IgD-negative memory B cell (primary cell): ENCODE data around the gene PLK5. TPM values are rescaled to one million over a fixed set of nuclear protein-coding genes. Genes with fewer than 3 reads are reported as not detected.
A peak's percentile ranks its signal among the peaks of the same experiment; 100 is the strongest.
"Not testable (repeated sequence)": the region's sequence is repeated elsewhere in the genome, so short reads cannot be mapped to it uniquely, and the experiment has no call there.

Experiments used
- H3K27ac Mint-ChIP-seq, 3 donors: one replicate each; pipeline ENCODE4 v1.8.0; 2020 to 2022; ENCODE audit warnings: mild to moderate bottlenecking in 3 of 3, mixed read lengths in 3 of 3, moderate library complexity in 1 of 3
- H3K27me3 Mint-ChIP-seq: one replicate; pipeline ENCODE4 v1.8.0; 2021; ENCODE audit warnings: mixed read lengths
- H3K36me3 Mint-ChIP-seq: one replicate; pipeline ENCODE4 v1.8.0; 2020; ENCODE audit warnings: mild to moderate bottlenecking, mixed read lengths
- H3K4me1 Mint-ChIP-seq, 3 donors: one replicate each; pipeline ENCODE4 v1.8.0; 2020 to 2022; ENCODE audit warnings: mixed read lengths in 3 of 3, mild to moderate bottlenecking in 1 of 3
- H3K4me3 Mint-ChIP-seq, 4 donors: one replicate each; pipeline ENCODE4 v1.8.0; 2020 to 2022; ENCODE audit warnings: mild to moderate bottlenecking in 4 of 4, mixed read lengths in 4 of 4, moderate library complexity in 3 of 4
- H3K9me3 Mint-ChIP-seq, 3 donors: one replicate each; pipeline ENCODE4 v1.8.0; 2020 to 2021; ENCODE audit warnings: mixed read lengths in 3 of 3, mild to moderate bottlenecking in 1 of 3
- polyA plus RNA-seq: library from polyadenylated mRNA; unstranded; fragments of 300-500 nt; fragmentation: Illumina TruSeq; gene quantifications from one replicate; pipeline ENCODE4 v1.2.3, GENCODE V29; 2021

Gene PLK5
- polyA plus RNA-seq, 1 donor from 2014 or later: not detected

DNA sequence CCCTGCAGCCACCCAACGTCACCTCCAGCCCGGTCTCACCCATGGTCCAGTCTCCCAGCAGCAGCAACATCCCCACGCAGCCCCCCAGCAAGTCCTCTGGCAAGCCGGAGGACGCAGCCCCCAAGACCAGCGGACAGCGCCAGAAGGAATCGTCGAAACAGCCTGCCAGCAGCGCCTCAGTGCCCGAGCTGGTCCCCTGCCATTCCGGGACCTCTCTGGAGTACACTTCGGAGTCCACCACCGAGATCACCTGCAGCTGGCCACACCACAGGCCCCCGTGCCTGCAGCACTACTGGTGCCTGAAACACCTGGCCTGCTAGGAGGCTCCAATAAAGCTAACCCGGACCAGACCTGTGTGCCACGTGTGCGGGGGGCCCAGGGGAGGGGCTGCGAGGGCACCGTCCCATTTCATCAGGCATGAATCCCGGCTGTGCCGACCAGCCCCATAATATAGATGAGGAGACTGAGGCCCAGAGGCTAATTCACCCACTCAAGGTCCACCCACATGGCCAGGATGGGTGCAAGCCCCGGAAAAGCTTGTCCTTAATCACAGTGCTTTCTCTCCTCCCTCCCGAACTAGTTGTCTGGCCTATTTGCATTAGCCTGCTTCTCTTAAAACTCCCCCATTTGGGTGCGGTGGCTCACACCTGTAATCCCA lies 26.2 kb upstream of the PLK5 start:
- Mint-ChIP-seq H3K4me1 (peaks cover 0 to 3% (median 0%) of the 10 kb centered on the region in 3 donors), H3K27ac (no peak overlapping the region), H3K27me3 (peaks cover 8% of the 10 kb centered on the region), H3K36me3 (no peaks in the 10 kb centered on the region), H3K9me3 (no peaks in the 10 kb centered on the region), H3K4me3 (no peak overlapping the region)

GRCh38 chr19:1499231-1499630 lies 24.6 kb upstream of the PLK5 start:
- not testable (repeated sequence) for H3K36me3 Mint-ChIP-seq, H3K4me3 Mint-ChIP-seq, H3K9me3 Mint-ChIP-seq, H3K27ac Mint-ChIP-seq, H3K4me1 Mint-ChIP-seq
- peaks cover 15% of the 10 kb centered on the region for H3K27me3 Mint-ChIP-seq

GRCh38 chr19:1501200-1501595 lies 22.7 kb upstream of the PLK5 start:
- H3K27ac Mint-ChIP-seq: peak overlapping the region in 1 of 3 donors; percentile 35
- H3K27me3 Mint-ChIP-seq: peaks cover 24% of the 10 kb centered on the region
- H3K4me1 Mint-ChIP-seq: peaks cover 0 to 3% (median 0%) of the 10 kb centered on the region in 3 donors
- H3K9me3 Mint-ChIP-seq: peaks cover 0 to 2% (median 0%) of the 10 kb centered on the region in 3 donors
- H3K4me3 Mint-ChIP-seq: no peak overlapping the region
- H3K36me3 Mint-ChIP-seq: no peaks in the 10 kb centered on the region

- Mint-ChIP-seq H3K9me3 (peaks cover 0 to 5% (median 0%) of the 10 kb centered on the region in 3 donors), H3K4me1 (peaks cover under 1 to 3% (median 1%) of the 10 kb centered on the region in 3 donors), H3K36me3 (peaks cover under 1% of the 10 kb centered on the region), H3K27ac (peak overlapping the region in 1 of 3 donors; percentile 13), H3K4me3 (no peak overlapping the region), H3K27me3 (peaks cover 22% of the 10 kb centered on the region)
Measured at GRCh38 chr19:1502433-1503088, 21.3 kb upstream of the PLK5 start.

DNA sequence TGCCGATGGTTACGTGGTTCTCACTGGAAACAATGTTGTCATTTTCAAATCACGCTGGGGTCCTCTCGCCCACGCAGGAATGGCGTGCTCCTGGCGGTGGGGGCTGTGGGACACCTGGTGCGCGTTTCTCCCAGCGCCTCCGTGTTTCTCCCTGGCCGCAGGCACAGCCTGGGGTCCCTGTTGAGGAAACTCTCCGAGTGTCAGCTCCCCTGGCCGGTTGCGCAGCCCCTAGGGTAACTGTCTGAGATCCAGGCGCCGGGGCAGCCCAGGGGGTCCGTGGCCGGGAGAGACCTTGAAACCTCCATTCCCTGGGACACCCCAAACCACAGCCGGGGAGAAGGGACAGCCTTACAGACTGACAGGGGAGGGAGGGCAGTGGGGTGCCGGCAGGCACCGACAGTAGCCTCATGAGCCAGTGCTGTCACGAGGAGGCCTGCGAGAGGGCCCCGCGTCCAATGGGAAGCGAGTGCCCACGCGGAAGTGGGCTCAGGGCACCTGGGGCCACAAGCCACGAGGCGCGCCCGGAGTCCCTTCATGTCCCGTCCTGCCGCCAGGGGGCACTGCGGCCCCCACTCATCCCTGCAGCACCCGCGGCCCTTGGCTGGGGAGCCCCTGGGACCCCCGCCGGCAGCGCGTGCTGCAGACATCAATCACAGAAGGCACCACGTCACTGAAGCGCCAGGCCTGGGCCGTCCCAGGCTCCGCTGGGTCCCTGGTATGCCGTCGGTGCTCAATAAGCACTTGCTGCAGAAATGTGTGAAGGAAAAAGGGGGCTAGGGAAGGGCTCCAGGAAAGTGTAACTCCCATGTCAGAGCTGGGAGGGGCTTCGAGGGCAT lies 20.6 kb upstream of the PLK5 start:
- Mint-ChIP-seq H3K36me3 (peaks cover 4% of the 10 kb centered on the region), H3K4me3 (no peak overlapping the region), H3K27me3 (peaks cover 27% of the 10 kb centered on the region), H3K4me1 (peaks cover 3 to 6% (median 5%) of the 10 kb centered on the region in 3 donors), H3K9me3 (peaks cover 0 to 9% (median 0%) of the 10 kb centered on the region in 3 donors), H3K27ac (peak overlapping the region in 1 of 3 donors; percentile 13)

GRCh38 chr19:1503925-1504773 lies 19.7 kb upstream of the PLK5 start:
- peaks cover 4% of the 10 kb centered on the region for H3K36me3 Mint-ChIP-seq
- peaks cover 3 to 8% (median 5%) of the 10 kb centered on the region in 3 donors for H3K4me1 Mint-ChIP-seq
- H3K9me3 Mint-ChIP-seq: peaks cover 0 to 10% (median 0%) of the 10 kb centered on the region in 3 donors
- H3K27ac Mint-ChIP-seq: peak overlapping the region in 1 of 3 donors; percentile 61
- peaks cover 29% of the 10 kb centered on the region for H3K27me3 Mint-ChIP-seq
- H3K4me3 Mint-ChIP-seq: no peak overlapping the region

DNA sequence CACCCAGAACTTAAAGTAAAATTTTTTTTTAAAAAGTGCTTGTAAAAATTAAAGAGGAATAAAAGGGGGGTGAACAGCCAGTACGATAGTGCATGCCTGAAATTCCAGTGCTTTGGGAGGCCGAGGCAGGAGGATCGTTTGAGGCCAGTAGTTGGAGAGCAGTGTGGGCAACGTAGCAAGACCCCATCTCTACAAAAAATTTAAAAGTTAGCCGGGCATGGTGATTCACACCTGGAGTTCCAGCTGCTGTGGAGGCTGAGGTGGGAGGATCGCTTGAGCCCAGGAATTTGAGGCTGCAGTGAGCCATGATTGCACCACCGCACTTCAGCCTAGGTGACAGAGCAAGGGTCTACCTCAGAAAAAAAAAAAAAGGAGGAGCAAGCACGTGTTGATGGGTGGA lies 18.9 kb upstream of the PLK5 start:
- Mint-ChIP-seq H3K27me3 (peaks cover 32% of the 10 kb centered on the region), H3K36me3 (peaks cover 4% of the 10 kb centered on the region), H3K4me1 (peaks cover 3 to 8% (median 5%) of the 10 kb centered on the region in 3 donors), H3K4me3 (no peak overlapping the region), H3K27ac (peak overlapping the region in 1 of 3 donors; percentile 61), H3K9me3 (peaks cover 0 to 10% (median 0%) of the 10 kb centered on the region in 3 donors)

- peaks cover 0 to 10% (median 0%) of the 10 kb centered on the region in 3 donors for H3K9me3 Mint-ChIP-seq
- peak overlapping the region in 3 of 4 donors; percentile 4 to 83 (median 44) for H3K4me3 Mint-ChIP-seq
- peak overlapping the region in 2 of 3 donors; percentile 61 to 82 for H3K27ac Mint-ChIP-seq
Measured at GRCh38 chr19:1505991-1506881, 17.6 kb upstream of the PLK5 start.

GRCh38 chr19:1507192-1507660 lies 16.7 kb upstream of the PLK5 start:
- Mint-ChIP-seq H3K4me1 (peaks cover 3 to 8% (median 6%) of the 10 kb centered on the region in 3 donors), H3K27me3 (peaks cover 35% of the 10 kb centered on the region), H3K4me3 (peak overlapping the region in 1 of 4 donors; percentile 44), H3K36me3 (peaks cover 4% of the 10 kb centered on the region), H3K27ac (peak overlapping the region in 2 of 3 donors; percentile 59 to 75), H3K9me3 (peaks cover 0 to 10% (median 0%) of the 10 kb centered on the region in 3 donors)

More at GRCh38 chr19:1505991-1506881, 17.6 kb upstream of the PLK5 start:
- Mint-ChIP-seq H3K4me1 (peaks cover 3 to 8% (median 6%) of the 10 kb centered on the region in 3 donors), H3K27me3 (peaks cover 34% of the 10 kb centered on the region), H3K36me3 (peaks cover 4% of the 10 kb centered on the region)

GRCh38 chr19:1507763-1508506 lies 15.9 kb upstream of the PLK5 start:
- Mint-ChIP-seq H3K9me3 (peaks cover 0 to 10% (median 0%) of the 10 kb centered on the region in 3 donors), H3K4me1 (peaks cover 3 to 8% (median 6%) of the 10 kb centered on the region in 3 donors), H3K36me3 (peaks cover 4% of the 10 kb centered on the region), H3K27ac (peak overlapping the region; percentile 59 to 97 (median 75)), H3K27me3 (peaks cover 38% of the 10 kb centered on the region), H3K4me3 (peak overlapping the region; percentile 44 to 91 (median 80))

- H3K4me1 Mint-ChIP-seq: peaks cover 3 to 8% (median 6%) of the 10 kb centered on the region in 3 donors
- peaks cover 0 to 10% (median 0%) of the 10 kb centered on the region in 3 donors for H3K9me3 Mint-ChIP-seq
- H3K27ac Mint-ChIP-seq: peak overlapping the region in 1 of 3 donors; percentile 57
- H3K4me3 Mint-ChIP-seq: peak overlapping the region in 1 of 4 donors; percentile 63
- H3K36me3 Mint-ChIP-seq: peaks cover 4% of the 10 kb centered on the region
- H3K27me3 Mint-ChIP-seq: peaks cover 35% of the 10 kb centered on the region
Measured at GRCh38 chr19:1508507-1508856, 15.4 kb upstream of the PLK5 start.

DNA sequence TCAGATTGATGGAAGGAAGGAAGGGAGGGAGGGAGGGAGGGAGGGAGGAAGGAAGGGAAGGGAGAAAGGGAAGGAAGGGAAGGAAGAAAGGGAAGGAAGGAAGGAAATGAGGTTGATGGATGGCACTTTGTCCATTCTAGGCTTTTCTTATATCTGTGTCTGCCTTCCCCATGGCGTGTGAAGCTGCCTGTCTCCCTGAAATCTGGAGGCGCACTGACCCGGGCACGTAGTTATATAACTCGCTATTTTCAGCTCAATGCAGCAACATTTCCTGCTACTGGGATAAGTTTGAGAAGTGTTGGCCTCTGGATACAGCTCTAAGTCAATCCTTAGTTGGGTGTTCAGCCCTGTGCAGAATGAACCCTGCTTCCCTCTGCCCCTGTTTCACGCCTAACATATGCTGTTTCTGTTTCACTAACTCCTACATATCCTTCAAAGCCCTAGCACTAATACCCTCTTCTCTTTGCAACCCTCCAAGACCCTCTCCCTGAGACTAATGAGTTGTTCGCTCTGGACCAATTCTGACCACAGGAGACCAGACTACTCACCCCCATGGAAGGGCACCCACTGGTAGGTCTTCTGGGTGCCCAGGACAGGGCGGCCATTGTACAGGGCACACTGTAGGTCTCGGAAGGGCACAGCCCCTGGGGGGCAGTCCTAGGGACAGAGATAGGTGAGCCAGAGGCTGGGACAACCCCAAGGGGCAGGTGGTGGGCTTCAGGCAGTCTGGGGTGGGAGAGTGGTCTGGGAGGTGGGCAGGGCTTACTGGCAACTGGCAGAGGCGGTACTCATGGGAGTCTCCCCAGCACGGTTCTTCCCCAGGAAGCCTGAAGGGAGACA lies 14.1 kb upstream of the PLK5 start:
- Mint-ChIP-seq H3K4me1 (peaks cover 3 to 9% (median 6%) of the 10 kb centered on the region in 3 donors), H3K9me3 (peaks cover 0 to 10% (median 0%) of the 10 kb centered on the region in 3 donors), H3K4me3 (no peak overlapping the region), H3K27ac (peak overlapping the region in 1 of 3 donors; percentile 8), H3K27me3 (peaks cover 36% of the 10 kb centered on the region), H3K36me3 (peaks cover 4% of the 10 kb centered on the region)
